HG02840 (cell line): ENCODE data around the gene FOXP1.

Experiments
- ATAC-seq: cut with Tn5 transposase; IDR thresholded peaks from one replicate; pipeline ENCODE4 v1.9.1; 2021; ENCODE audit warnings: mild to moderate bottlenecking, moderate library complexity, moderate number of reproducible peaks; ENCODE audit not compliant: unreplicated experiment, low FRiP score

The FOXP1 gene

DNA sequence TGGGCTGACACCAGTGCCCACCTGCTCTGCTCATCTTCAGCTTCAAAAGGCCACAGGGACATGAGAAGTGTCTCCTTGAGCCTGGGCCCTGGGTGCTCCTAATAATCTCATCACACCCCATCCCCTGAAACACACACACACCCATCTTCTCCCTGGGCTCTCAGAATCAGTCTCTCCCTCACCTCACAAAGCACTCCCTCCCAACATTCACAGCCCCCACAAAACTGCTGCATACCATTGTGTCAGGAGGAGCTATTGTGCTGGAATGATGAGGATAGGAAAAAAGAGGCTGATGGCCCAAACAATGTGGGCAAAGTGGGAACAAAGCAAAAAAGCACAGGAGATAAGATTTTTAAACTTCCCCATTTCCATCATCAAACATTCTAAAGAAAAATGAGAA is 16.8 kb downstream of the FOXP1 start:
- ATAC-seq: no peak

DNA sequence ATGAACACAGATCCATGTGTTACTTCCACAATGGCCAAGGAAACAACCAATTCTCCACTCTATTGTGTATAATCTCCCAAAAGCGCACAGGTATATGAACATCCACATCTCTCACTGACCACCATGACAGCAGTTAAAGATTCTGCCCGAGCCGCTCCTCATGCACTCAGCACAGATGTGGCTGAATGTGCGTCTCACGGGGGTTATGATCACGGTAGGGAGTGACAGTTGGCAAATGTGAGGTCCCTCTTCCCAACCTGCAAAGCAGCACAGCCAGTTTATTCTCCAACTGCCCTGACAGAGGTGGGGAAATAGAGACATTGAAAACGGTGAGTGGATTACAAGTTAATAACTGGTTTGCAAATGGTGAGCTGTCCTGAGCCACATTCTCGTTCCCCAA is 17.6 kb downstream of the FOXP1 start:
- ATAC-seq: no peak

DNA sequence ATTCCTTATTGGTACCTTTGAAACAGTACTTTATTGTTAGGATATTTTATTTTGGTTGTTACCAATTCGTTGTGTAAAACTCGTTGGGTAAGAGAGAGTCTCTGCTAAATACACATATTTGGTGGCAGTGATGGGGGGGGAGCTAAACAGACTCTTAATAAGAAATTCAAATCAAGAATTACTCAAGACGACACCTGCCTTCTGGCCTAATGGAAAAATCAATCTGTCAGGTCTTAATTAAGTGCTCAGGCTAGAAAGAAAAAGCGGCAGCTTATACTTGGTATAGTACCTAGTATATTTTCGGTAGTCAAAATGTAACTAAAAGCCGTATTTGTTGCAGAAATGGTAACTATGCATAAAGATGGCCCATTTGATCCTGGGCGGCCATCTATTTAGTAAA is 18.2 kb downstream of the FOXP1 start:
- no peak for ATAC-seq

DNA sequence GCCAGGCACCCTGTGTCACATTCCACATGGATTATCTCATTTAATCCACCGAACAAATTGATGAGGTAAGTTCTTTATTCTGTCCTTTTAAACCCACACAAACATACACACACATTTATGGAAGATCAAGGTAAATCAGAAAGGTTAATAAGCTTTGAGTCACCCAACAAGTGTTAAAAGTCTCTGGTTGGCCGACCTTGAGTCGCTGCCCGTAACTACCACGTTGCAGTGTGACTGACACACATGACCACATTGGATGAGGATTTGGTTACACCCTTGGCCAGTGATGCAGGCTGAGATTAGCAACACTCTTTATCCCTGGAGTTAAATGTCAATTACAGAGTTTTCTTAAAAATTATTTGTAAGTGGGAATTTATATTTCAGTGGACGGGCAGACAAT is 19.2 kb downstream of the FOXP1 start:
- peak; percentile 32 for ATAC-seq

DNA sequence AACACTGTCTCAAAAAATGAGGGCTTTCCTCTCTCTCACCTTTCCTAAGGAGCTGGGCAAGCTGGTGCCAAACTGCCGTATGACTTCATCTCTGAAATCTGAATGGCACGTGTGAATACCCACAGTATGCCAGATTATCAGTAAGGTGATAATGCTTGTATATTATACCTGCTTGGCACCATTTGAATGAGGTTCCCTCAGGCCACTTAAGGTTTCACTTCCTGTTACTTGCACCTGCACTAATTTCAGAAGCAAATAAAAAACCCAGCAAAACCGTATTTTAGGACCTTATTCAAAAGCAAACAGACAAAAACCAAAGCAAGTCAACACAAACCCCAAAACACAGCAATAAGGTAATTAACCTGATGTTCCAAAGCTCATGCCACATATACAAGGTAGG is 19.7 kb downstream of the FOXP1 start:
- peak; percentile 75 for ATAC-seq

DNA sequence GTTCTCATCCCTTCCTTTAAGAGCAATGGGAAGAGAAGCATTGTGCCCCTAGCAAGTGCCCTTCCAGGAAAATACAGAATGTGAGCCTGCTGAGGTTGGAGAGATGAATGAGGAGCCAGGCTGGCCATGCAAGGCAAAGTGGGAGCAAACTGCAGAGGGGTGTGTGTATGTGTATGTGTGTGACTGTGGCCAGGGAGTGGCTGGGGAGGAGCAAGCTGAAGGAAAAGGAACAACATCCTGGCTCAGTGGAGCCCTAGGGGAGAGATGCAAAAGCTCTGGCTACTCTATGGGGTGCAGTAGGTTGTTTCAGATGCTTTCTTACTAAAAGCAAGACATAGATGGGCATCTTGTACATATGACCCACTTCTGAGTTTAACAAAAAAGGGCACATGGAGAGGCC is 20.6 kb downstream of the FOXP1 start:
- ATAC-seq: no peak

DNA sequence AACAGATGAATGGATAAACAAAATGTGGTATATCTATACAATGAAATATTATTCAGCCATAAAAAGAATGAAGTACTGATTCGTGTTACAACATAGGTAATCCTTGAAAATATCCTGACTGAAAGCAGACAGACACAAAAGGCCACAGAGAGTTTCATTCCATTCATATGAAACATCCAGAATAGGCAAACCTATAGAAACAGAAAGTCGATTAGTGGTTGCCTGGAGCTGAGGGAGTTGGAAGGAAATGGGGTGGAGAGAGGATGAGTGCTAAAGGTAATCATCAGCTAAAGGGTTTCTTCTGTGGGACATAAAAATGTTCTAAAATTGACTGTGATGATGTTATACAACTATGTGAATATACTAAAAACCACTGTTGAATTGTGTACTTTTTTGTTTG is 22.9 kb downstream of the FOXP1 start:
- ATAC-seq: no peak

DNA sequence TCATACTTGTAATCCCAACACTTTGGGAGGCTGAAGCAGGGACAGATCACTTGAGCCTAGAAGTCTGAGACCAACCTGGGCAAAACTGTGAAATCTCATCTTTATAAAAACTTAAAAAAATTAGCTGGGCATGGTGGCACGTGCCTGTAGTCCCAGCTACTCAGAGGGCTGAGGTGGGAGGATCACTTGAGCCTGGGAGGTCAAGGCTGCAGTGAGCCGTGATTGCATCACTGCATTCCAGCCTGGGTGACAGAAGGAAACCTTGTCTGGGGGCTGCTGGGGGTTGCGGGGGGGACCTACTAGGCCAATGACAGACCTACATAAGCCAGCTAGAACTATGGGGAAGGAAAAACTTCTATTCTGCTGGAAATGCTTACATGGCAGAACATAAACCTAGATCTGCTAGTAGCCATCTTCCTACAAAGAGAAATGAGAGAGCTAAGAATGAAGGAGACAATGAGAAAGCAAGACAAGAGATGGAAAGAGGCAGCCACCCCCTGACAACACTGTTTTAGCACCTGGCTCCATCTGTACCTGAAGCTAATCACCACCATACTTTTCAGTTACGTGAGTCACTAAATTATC is 23.9 kb downstream of the FOXP1 start:
- ATAC-seq: no peak

DNA sequence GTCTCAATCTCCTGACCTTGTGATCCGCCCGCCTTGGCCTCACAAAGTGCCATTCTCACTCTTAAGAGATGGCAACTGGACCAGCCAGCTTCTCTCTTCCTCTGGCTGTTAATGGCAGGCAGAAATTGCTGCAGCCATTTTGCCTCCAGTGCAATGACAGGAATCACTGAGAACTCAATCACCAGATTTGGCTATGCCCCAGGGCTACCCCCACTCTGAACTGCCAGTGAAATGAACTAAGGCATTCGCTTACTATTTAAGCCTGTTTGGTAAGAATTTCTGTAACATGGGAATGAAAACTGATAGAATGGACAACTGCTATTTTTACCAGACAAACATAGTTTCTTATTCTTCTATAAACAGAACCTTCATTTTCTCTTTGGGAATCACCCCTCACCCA is 24.5 kb downstream of the FOXP1 start:
- ATAC-seq: no peak

DNA sequence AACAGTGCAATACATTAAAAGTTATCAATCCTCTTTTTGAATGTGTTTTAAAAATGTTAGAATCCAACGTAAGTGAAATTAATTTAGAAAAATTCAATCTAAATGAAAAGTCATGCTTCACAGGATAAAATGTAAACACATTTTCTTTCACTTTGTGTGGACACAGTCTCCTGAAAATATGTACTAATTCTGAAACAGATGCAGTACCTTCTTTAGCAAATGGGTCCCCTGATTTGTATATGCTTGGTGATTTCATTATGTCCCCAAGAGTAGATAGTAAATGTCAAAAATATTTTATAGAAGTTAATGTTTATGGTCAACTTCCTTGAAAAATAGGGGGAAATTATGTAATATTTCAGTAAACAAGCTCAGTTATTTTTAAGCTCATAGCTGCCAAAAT is 28.9 kb downstream of the FOXP1 start:
- peak; percentile 82 for ATAC-seq

DNA sequence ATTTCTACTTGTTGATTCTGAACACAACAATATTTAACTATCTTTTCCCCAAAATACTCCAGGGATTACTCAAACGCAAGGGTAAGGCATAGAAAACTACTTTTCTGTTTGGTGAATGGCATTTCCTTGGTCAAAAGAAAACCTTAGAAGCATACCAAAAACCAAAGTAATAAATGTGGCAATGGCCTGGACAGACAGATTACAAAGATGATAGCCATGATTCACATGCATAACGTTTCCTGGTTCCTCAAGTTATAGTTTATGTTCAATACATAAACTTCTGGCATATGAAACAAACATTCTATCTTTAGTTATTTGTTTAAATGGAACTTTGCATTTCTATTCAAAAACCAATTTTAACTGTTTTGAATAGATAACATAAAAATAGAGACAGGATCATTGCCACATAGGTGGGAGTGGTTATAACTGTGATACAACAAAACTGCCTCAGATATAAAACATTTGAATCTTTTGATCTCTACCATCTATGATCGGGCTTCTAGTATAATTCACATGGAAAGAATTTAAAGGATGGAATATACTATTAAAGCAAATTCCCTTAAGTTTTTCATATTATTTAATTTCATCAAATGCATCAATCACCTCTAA is 32.1 kb downstream of the FOXP1 start:
- no peak for ATAC-seq

DNA sequence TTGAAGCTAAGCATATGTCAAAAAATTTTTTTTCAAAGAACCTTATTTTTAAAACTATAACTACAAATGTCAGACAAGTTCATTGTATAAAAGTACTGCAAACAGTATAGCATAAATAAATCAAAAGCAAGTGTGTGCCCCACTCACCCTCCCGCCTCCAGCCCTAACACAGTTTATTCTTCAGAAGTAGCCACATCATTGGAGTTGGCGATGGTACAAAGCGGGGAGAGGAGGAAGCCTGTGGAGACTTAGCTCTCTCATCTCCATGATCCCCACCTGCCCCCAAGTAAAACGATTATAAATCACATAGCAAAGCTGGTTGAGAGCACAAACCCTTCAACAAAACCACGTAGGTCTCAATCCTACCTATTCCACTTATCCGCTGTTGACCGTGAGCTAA is 33.6 kb downstream of the FOXP1 start:
- ATAC-seq: no peak

DNA sequence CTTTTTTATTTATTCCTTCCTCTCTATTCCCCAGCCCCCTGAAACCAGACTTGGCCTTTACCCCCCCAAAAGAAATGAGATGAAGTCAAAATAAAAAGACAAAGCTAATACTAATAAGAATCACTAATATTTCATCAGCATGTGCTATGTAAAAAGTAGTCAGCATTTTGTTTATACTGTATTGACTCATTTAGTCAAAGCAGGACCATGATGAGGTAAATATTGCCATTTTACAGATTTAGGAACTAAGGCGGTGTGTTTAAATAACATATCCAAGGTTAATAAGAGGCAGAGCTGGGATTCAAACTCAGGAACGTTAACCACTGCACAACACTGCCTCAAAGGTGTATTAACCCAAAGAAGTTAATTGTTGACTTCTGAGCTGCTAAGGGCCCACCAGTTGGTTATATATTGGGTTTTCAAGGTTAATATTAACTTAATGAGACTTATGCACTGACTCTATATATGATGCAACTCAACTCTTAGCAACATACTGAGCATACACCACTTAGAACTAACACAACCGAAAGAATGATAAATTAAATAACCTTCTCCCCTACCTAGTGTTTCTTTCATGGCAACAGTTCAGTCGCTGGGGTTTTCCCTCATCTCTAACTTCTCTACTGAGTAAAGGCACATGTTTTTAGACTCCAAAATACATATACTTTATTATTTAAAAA is 34.7 kb downstream of the FOXP1 start:
- peak; percentile 94 for ATAC-seq

DNA sequence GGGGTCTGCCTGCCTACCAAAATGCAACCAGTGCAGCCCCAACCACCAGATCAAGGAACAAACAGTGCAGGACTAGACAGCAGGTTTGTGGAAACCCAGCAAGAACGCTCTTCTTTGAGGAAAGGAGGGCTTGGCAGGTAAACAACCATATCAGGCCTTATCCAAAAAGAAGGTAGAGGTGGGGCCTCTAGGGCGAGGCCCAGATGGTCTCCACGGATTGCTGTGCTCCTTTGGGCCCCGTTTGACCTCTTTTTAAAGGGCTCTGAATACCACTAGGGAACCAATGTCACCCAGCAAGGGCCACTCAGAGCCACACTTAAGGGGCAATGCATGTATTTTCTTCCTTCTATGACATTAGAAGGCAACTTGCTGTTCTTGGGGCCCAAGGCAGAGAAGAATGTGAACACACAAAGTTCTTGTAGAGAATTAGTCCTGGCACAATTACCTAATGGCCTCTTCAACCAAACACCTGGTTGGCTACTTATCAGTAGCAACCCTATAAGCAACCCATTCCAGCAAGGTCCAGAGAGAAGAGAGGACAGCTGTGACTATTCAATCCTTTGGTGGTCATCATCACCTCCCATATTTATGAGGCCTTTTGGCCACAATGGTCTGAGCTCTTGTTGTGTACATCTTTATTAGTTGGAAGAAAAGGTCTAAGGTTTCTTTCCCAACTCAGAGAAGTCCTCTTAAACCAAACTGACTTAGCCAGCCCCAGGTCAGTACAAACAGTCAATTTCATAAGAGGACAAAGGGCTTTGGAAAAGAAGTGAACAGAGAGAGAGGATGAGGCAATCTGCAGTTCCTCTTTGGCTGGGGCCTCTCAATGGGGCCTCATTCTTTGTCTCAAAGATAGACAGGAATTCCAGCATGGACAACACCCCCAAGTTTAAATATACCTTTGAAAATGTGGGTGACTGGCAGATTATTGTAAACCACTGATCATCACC is 36.0 kb downstream of the FOXP1 start:
- ATAC-seq: no peak

DNA sequence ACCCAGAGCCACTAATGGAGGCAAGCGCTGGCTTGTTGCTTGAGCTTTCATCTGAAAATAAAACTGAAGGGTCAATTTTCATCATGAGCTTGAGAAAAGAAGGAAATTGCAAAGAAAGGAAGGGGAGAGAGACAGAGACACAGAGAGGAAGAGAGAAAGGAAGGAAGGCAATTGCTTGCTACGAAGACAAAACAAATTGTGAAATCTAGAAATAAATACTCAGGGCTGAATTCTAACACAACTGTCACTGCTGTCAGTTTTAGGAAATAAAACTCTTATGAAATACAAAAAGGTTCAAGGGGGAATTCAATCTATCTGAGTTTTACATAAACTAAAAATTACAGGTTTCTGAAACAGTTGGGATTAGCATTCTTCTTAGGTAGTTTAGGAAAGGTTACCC is 36.7 kb downstream of the FOXP1 start:
- ATAC-seq: no peak

DNA sequence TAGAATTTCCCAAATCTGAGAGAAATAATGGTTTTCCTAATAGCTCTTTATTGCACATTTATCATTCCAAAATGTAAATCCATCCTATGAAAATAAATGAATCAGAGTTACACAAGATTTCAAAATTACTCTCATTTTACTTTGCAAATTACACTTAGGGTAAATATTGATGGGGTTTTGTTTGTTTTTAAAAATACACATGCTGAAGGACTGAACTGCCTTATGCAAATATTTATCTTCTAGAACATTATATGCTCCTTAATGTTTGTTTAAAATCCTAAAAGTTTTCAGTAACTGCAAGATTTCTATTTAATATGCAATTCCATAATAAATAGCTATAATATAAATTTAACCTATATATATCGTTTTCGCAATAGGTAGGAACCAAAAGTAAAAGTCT is 38.2 kb downstream of the FOXP1 start:
- ATAC-seq: no peak

DNA sequence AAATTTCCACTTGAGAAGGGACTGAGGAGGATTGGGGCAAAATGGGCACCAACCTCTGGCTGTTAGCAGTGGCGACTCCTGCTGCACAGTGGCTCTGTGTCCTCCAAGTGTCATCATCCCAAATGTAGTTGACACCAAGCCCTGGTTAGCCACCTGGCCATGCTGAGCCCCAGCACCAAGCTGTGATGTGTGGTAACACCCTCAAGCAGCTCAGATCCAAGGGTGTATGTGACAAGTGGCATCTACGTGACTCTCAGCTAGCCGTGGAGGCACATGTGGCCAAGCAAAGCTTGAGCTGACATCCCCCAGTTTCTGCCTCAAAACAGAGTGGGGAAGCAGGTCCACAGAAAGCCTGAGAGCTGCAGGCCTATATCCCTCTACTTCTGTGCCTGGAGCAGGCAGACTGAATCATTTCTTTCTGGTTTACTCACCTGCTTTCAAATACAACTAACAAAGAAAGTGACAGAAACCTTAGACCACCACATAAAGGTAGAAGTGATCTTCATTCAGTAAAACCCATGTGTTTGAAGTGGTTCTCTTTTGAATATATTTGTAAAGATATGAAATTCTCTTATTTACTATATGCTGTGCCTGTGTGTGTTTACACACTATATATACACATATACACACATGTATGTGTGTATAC is 40.0 kb downstream of the FOXP1 start:
- peak; percentile 32 for ATAC-seq

DNA sequence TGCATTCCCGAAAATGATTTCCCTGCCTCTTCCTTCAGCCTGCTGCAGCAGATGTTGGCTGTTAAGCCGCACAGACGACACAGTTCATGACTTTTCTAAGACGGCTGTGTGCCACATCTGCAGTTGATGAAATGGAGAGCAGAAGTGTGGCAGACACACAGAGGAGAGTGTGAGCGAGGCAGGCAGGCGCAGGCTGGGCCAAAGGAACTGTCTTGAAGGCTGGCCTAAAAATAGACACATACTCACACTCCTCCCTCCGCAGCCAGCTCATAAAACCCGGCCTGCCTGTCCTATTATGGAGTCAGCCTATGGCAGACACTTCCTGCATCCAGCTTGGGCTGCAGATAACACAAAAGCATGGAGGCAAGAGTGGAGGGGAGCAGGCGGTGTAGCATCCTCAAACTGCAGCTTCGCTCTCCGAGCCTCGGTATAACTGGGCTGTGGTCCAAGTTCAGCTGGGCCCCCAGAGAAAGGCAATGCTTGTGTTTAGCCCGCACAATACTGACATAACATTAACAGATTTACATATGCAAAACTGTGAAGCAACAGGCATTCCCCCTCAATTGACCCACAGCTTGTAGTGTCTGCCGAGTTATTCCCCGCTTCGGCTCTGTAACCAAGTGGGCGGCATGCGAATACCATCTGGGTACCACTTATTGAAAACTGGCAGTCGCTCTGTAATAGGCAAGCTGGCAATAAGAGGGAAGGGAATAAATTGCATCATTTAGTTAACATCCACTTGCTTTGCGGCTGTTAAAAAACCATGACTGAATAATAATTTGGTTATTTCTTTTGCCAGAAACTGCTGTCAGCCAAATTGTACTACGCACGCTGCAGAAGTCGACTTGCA is 40.8 kb downstream of the FOXP1 start:
- peak; percentile 65 for ATAC-seq

DNA sequence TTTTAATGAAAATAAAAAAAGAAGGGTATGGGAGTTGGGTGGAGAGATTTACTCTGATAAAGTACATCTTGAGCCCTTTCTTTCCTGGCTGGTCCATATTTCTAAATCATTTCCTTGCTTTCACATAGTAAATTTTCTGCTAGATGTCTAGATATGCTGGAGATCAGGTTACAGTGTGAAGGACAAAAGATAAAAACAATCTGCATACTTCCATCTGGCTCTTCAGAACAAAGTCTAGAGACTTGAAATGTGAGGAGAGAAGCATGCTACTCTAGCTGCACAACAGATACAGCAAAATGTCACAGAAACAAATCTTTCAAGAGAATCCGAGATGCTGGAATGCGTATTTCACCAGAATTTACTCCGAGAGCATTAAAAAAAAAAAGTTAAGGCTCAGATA is 42.2 kb downstream of the FOXP1 start:
- ATAC-seq: no peak

DNA sequence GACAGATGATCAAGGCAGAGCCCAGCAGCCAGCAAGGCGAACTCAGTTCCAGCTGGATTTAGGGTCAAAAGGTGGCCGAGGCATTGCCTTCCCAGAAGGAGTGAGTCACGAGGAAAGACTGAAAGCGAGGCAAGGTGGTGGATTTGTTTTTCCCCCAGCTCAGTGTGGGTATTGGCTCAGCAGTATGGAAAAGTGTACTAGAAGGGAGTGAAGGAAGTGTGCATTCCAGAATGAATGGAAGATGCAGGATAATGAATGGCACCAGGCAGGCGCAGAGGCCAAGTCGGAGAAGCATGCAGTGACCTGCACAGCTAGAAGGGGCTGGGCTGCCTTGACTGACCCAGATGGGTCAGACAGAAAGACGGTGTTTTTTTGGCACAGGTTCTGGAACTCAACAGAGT is 46.3 kb downstream of the FOXP1 start:
- no peak for ATAC-seq
